Stimulated activated CD8-positive, alpha-beta memory T cell treated with anti-CD3 and anti-CD28 coated beads, Interleukin-7, amount 100 ng/mL, for 48 hours (primary cell): ENCODE measurements around the gene ASPN.
"Not testable (repeated sequence)": the region's sequence is repeated elsewhere in the genome, so short reads cannot be mapped to it uniquely, and the experiment has no call there.

Source experiments
- DNase-seq, 2 donors: peaks; one replicate each; pipeline ENCODE4 v3.0.0-alpha.2; 2020; ENCODE audit warnings: low read depth in 1 of 2; ENCODE audit errors: extremely low read depth in 1 of 2

The ASPN gene

DNA sequence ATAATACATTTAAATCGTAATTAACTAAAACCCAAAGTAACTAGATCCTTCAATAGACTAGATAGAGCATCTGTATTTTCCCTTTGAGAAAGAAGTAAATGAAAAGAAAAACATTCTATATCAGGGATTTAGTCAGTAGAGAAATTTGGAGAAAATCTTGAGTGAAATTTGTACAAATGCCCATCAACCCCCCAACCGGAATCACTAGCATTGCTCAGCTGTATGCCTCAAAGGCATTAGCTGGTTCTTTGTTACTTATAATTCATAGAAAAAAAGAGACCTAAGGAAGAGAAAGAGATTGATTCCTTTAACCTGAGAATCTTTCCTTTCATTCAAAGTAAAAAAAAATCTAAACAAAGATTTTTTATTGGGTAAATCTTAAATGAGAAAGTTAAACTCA, 58.7 kb downstream of the ASPN start:
- no peak for DNase-seq

GRCh38 chr9:92422611-92423338, 59.5 kb downstream of the ASPN start:
- no peak for DNase-seq

DNA sequence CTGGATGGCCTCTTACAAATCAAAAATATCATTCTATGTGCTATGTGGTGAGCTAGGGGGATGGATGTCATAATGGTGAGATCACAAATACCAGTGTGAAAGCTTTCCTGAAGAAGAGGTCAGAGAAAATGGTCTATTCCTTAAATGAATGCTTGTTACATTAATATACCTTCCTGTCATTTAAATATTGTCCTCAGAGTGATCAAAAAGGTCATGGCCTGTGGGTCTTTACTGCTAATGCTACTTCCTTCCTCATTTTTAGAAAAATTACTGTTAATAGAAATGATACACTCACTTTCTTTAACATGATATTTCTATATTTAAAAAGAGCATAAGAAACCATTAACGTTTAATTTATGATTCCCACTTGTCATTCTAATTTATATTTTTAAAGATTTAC, 67.7 kb downstream of the ASPN start:
- DNase-seq = no peak

DNA sequence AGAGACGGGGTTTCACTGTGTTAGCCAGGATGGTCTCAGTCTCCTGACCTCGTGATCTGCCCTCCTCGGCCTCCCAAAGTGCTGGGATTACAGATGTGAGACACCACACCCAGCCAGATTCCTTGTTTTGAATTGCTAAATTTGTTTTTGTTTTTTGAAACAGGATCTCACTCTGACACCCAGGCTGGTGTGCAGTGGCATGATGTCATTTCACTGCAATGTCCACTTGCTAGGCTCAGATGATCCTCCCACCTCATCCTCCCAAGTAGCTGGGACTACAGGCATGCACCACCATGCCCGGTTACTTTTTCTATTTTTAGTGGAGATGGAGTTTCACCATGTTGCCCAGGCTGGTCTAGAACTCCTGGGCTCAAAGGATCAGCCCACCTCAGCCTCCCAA, 71.1 kb downstream of the ASPN start:
- DNase-seq = not testable (repeated sequence)

GRCh38 chr9:92408747-92409478, 73.4 kb downstream of the ASPN start:
- no peak for DNase-seq

DNA sequence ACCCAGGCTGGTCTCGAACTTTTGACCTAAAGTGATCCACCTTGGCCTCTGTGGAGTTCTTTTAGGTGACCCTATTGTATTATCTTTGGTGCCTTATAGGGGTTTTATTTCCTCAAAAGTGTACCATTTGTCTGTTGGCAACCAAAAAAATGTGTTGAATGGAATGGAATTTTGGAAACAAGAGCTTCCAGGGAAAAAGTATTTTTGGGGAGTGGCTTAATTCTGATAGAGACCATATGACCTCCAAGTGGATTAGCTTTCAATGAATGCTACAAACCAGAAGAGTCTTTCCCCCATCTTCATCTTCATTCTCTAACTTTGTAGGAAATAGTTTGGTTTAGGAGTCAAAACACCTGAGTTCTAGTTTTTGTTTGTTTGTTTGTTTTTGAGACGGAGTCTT, 74.5 kb downstream of the ASPN start:
- no peak for DNase-seq

- DNase-seq = no peak
These were observed 75.8 kb downstream of the ASPN start for GRCh38 chr9:92406477-92406876.
